ENCODE measurements around the gene CSH1.

Gene CSH1

GRCh38 chr17:63937319-63937718 is 40.9 kb upstream of the CSH1 start:
- no peak for DNase-seq (ENCODE audit: low read depth)
- Histone ChIP-seq H3K4me1 (ENCODE audit: control insufficient read depth, insufficient read depth, low read length) (no peaks in the 10 kb centered on the region), H3K9me3 (ENCODE audit: control insufficient read depth, low read length) (no peaks in the 10 kb centered on the region), H3K4me3 (ENCODE audit: low read length) (no peak overlapping the region), H3K36me3 (ENCODE audit: control insufficient read depth, insufficient read depth, low read length, severe bottlenecking) (peaks cover 4% of the 10 kb centered on the region), H3K9ac (ENCODE audit: low read length) (no peak overlapping the region), H3K27me3 (replicated peaks; ENCODE audit: control insufficient read depth, insufficient read depth, low read length) (peaks cover 20% of the 10 kb centered on the region)

- no peaks in the 10 kb centered on the region for H3K36me3 ChIP-seq (ENCODE audit: control insufficient read depth, insufficient read depth, low read length, severe bottlenecking)
- H3K4me3 ChIP-seq (ENCODE audit: low read length): no peak overlapping the region
- no peak overlapping the region for H3K9ac ChIP-seq (ENCODE audit: low read length)
- H3K9me3 ChIP-seq (ENCODE audit: control insufficient read depth, low read length): no peaks in the 10 kb centered on the region
- H3K27me3 ChIP-seq (replicated peaks; ENCODE audit: control insufficient read depth, insufficient read depth, low read length): peaks cover 17% of the 10 kb centered on the region
- no peaks in the 10 kb centered on the region for H3K4me1 ChIP-seq (ENCODE audit: control insufficient read depth, insufficient read depth, low read length)
- no peak for DNase-seq (ENCODE audit: low read depth)
These were observed 38.1 kb upstream of the CSH1 start for GRCh38 chr17:63934183-63935112.

GRCh38 chr17:63933598-63933997 is 37.2 kb upstream of the CSH1 start:
- no peaks in the 10 kb centered on the region for H3K4me1 ChIP-seq (ENCODE audit: control insufficient read depth, insufficient read depth, low read length)
- no peak for DNase-seq (ENCODE audit: low read depth)
- no peaks in the 10 kb centered on the region for H3K9me3 ChIP-seq (ENCODE audit: control insufficient read depth, low read length)
- H3K4me3 ChIP-seq (ENCODE audit: low read length): no peak overlapping the region
- H3K27me3 ChIP-seq (replicated peaks; ENCODE audit: control insufficient read depth, insufficient read depth, low read length): peaks cover 14% of the 10 kb centered on the region
- no peak overlapping the region for H3K9ac ChIP-seq (ENCODE audit: low read length)
- H3K36me3 ChIP-seq (ENCODE audit: control insufficient read depth, insufficient read depth, low read length, severe bottlenecking): no peaks in the 10 kb centered on the region

GRCh38 chr17:63932721-63933120 is 36.3 kb upstream of the CSH1 start:
- Histone ChIP-seq H3K27me3 (replicated peaks; ENCODE audit: control insufficient read depth, insufficient read depth, low read length) (peaks cover 19% of the 10 kb centered on the region), H3K9me3 (ENCODE audit: control insufficient read depth, low read length) (no peaks in the 10 kb centered on the region), H3K4me1 (ENCODE audit: control insufficient read depth, insufficient read depth, low read length) (no peaks in the 10 kb centered on the region), H3K9ac (ENCODE audit: low read length) (no peak overlapping the region), H3K4me3 (ENCODE audit: low read length) (no peak overlapping the region), H3K36me3 (ENCODE audit: control insufficient read depth, insufficient read depth, low read length, severe bottlenecking) (no peaks in the 10 kb centered on the region)
- no peak for DNase-seq (ENCODE audit: low read depth)

GRCh38 chr17:63931981-63932561 is 35.7 kb upstream of the CSH1 start, which contains the start of gene CD79B:
Gene CD79B, minus strand, starts transcription at chr17:63932331. Its CDS starts 70 bp downstream, at chr17:63932261.
- H3K4me3 ChIP-seq (ENCODE audit: low read length): no peak within 1 kb of the TSS
- H3K4me1 ChIP-seq (ENCODE audit: control insufficient read depth, insufficient read depth, low read length): no peaks in the 10 kb centered on the region
- DNase-seq (ENCODE audit: low read depth): no peak
- H3K9me3 ChIP-seq (ENCODE audit: control insufficient read depth, low read length): no peaks in the 10 kb centered on the region
- no peaks in the 10 kb centered on the region for H3K36me3 ChIP-seq (ENCODE audit: control insufficient read depth, insufficient read depth, low read length, severe bottlenecking)
- no peak within 1 kb of the TSS for H3K9ac ChIP-seq (ENCODE audit: low read length)
- H3K27me3 ChIP-seq (replicated peaks; ENCODE audit: control insufficient read depth, insufficient read depth, low read length): peaks cover 13% of the 10 kb centered on the region

GRCh38 chr17:63930951-63931575 is 34.7 kb upstream of the CSH1 start:
- no peak for DNase-seq (ENCODE audit: low read depth)
- no peaks in the 10 kb centered on the region for H3K4me1 ChIP-seq (ENCODE audit: control insufficient read depth, insufficient read depth, low read length)
- H3K9me3 ChIP-seq (ENCODE audit: control insufficient read depth, low read length): no peaks in the 10 kb centered on the region
- H3K4me3 ChIP-seq (ENCODE audit: low read length): no peak overlapping the region
- H3K9ac ChIP-seq (ENCODE audit: low read length): no peak overlapping the region
- H3K27me3 ChIP-seq (replicated peaks; ENCODE audit: control insufficient read depth, insufficient read depth, low read length): peaks cover 11% of the 10 kb centered on the region
- no peaks in the 10 kb centered on the region for H3K36me3 ChIP-seq (ENCODE audit: control insufficient read depth, insufficient read depth, low read length, severe bottlenecking)

- H3K4me1 ChIP-seq (ENCODE audit: control insufficient read depth, insufficient read depth, low read length): no peaks in the 10 kb centered on the region
- no peak overlapping the region for H3K4me3 ChIP-seq (ENCODE audit: low read length)
- no peaks in the 10 kb centered on the region for H3K36me3 ChIP-seq (ENCODE audit: control insufficient read depth, insufficient read depth, low read length, severe bottlenecking)
- H3K9ac ChIP-seq (ENCODE audit: low read length): no peak overlapping the region
- H3K27me3 ChIP-seq (replicated peaks; ENCODE audit: control insufficient read depth, insufficient read depth, low read length): peaks cover 11% of the 10 kb centered on the region
- DNase-seq (ENCODE audit: low read depth): no peak
- no peaks in the 10 kb centered on the region for H3K9me3 ChIP-seq (ENCODE audit: control insufficient read depth, low read length)
These were observed 33.7 kb upstream of the CSH1 start for GRCh38 chr17:63929860-63930766.

- DNase-seq (ENCODE audit: low read depth): no peak
- H3K4me3 ChIP-seq (ENCODE audit: low read length): no peak overlapping the region
- H3K4me1 ChIP-seq (ENCODE audit: control insufficient read depth, insufficient read depth, low read length): no peaks in the 10 kb centered on the region
- H3K9ac ChIP-seq (ENCODE audit: low read length): no peak overlapping the region
- no peaks in the 10 kb centered on the region for H3K9me3 ChIP-seq (ENCODE audit: control insufficient read depth, low read length)
- H3K36me3 ChIP-seq (ENCODE audit: control insufficient read depth, insufficient read depth, low read length, severe bottlenecking): no peaks in the 10 kb centered on the region
- peaks cover 11% of the 10 kb centered on the region for H3K27me3 ChIP-seq (replicated peaks; ENCODE audit: control insufficient read depth, insufficient read depth, low read length)
These were observed 32.8 kb upstream of the CSH1 start for GRCh38 chr17:63928966-63929695.

- Histone ChIP-seq H3K4me3 (ENCODE audit: low read length) (no peak overlapping the region), H3K36me3 (ENCODE audit: control insufficient read depth, insufficient read depth, low read length, severe bottlenecking) (no peaks in the 10 kb centered on the region), H3K27me3 (replicated peaks; ENCODE audit: control insufficient read depth, insufficient read depth, low read length) (peaks cover 11% of the 10 kb centered on the region), H3K9ac (ENCODE audit: low read length) (no peak overlapping the region), H3K9me3 (ENCODE audit: control insufficient read depth, low read length) (no peaks in the 10 kb centered on the region), H3K4me1 (ENCODE audit: control insufficient read depth, insufficient read depth, low read length) (no peaks in the 10 kb centered on the region)
- no peak for DNase-seq (ENCODE audit: low read depth)
These were observed 31.8 kb upstream of the CSH1 start for GRCh38 chr17:63928172-63928666.

GRCh38 chr17:63927464-63928171 is 31.2 kb upstream of the CSH1 start:
- no peaks in the 10 kb centered on the region for H3K36me3 ChIP-seq (ENCODE audit: control insufficient read depth, insufficient read depth, low read length, severe bottlenecking)
- no peaks in the 10 kb centered on the region for H3K9me3 ChIP-seq (ENCODE audit: control insufficient read depth, low read length)
- no peak overlapping the region for H3K4me3 ChIP-seq (ENCODE audit: low read length)
- no peak for DNase-seq (ENCODE audit: low read depth)
- no peak overlapping the region for H3K9ac ChIP-seq (ENCODE audit: low read length)
- H3K27me3 ChIP-seq (replicated peaks; ENCODE audit: control insufficient read depth, insufficient read depth, low read length): peaks cover 8% of the 10 kb centered on the region
- H3K4me1 ChIP-seq (ENCODE audit: control insufficient read depth, insufficient read depth, low read length): no peaks in the 10 kb centered on the region

Measured in adipocyte (in vitro differentiated cells).